Loucy (cell line): ENCODE data around the gene OR2W3.

Experiments used
- H2AFZ ChIP-seq: fragments of 200-600 bp; sonication (generic); 2 replicates; pipeline ENCODE4 v1.6.0; 2016; ENCODE audit warnings: antibody characterized with exemption, mild to moderate bottlenecking, low read length, moderate library complexity
- H3F3A ChIP-seq: fragments of 200-600 bp; 2 replicates; pipeline ENCODE4 v1.6.0; 2016; ENCODE audit warnings: antibody characterized with exemption, low read depth, mild to moderate bottlenecking
- H3K27me3 ChIP-seq: fragments of 200-600 bp; sonication (generic); 2 replicates; pipeline ENCODE4 v1.6.1; 2014; ENCODE audit warnings: low read length, mild to moderate bottlenecking; ENCODE audit not compliant: insufficient read depth, poor library complexity, severe bottlenecking
- H3K36me3 ChIP-seq: fragments of 200-600 bp; sonication (generic); 2 replicates; pipeline ENCODE4 v1.6.1; 2016; ENCODE audit warnings: low read length; ENCODE audit not compliant: insufficient read depth
- H3K4me1 ChIP-seq: fragments of 200-600 bp; sonication (generic); 2 replicates; pipeline ENCODE4 v1.5.1; 2014; ENCODE audit warnings: low read length, mild to moderate bottlenecking; ENCODE audit not compliant: insufficient read depth, poor library complexity, severe bottlenecking
- H3K4me2 ChIP-seq: fragments of 200-600 bp; sonication (generic); 2 replicates; pipeline ENCODE4 v1.6.0; 2014; ENCODE audit warnings: antibody characterized with exemption, low read length, low read depth, mild to moderate bottlenecking; ENCODE audit not compliant: poor library complexity, severe bottlenecking
- H3K4me3 ChIP-seq: fragments of 200-600 bp; sonication (generic); 2 replicates; pipeline ENCODE4 v1.5.1; 2014; ENCODE audit warnings: low read length, mild to moderate bottlenecking, mixed read lengths; ENCODE audit not compliant: poor library complexity, severe bottlenecking
- H3K79me2 ChIP-seq: fragments of 200-600 bp; sonication (generic); 2 replicates; pipeline ENCODE4 v1.6.1; 2014; ENCODE audit warnings: low read length; ENCODE audit not compliant: insufficient read depth
- H3K9ac ChIP-seq: fragments of 200-600 bp; sonication (generic); 2 replicates; pipeline ENCODE4 v1.6.0; 2014; ENCODE audit warnings: mild to moderate bottlenecking, low read depth, low read length, moderate library complexity; ENCODE audit not compliant: poor library complexity, severe bottlenecking
- H3K9me2 ChIP-seq: fragments of 200-600 bp; sonication (generic); replicated peaks from 2 replicates; pipeline ENCODE4 v1.6.1; 2016; ENCODE audit warnings: low read depth, low read length, mixed read lengths
- H3K9me3 ChIP-seq: fragments of 200-600 bp; sonication (generic); 2 replicates; pipeline ENCODE4 v1.6.1; 2014; ENCODE audit warnings: mild to moderate bottlenecking, antibody characterized with exemption, low read length, low read depth; ENCODE audit not compliant: insufficient read depth
- H4K20me1 ChIP-seq: fragments of 200-600 bp; sonication (generic); 2 replicates; pipeline ENCODE4 v1.6.0; 2014; ENCODE audit warnings: antibody characterized with exemption, low read length, mild to moderate bottlenecking; ENCODE audit not compliant: insufficient read depth, poor library complexity, severe bottlenecking
- EZH2phosphoT487 ChIP-seq: fragments of 200-600 bp; IDR thresholded peaks from 2 replicates; pipeline ENCODE4 v1.6.1; 2018; ENCODE audit warnings: antibody characterized with exemption, mild to moderate bottlenecking, moderate library complexity, borderline replicate concordance
- TF ChIP-seq, protein P1 (sequence below): fragments of 200-600 bp; sonication (generic); conservative IDR thresholded peaks from 2 replicates; pipeline ENCODE4 v1.5.1; 2014; ENCODE audit warnings: mild to moderate bottlenecking, antibody characterized with exemption, low read length

Gene OR2W3

GRCh38 chr1:247904122-247904521 is 8.7 kb downstream of the OR2W3 start:
- H3K79me2 ChIP-seq = no peaks in the 10 kb centered on the region
- H3K9me3 ChIP-seq = no peaks in the 10 kb centered on the region
- H4K20me1 ChIP-seq = no peaks in the 10 kb centered on the region
- H2AFZ ChIP-seq = no peak overlapping the region
- H3K9ac ChIP-seq = no peak overlapping the region
- H3K27me3 ChIP-seq = no peaks in the 10 kb centered on the region
- no peak overlapping the region for H3K4me3 ChIP-seq
- TF ChIP-seq, protein P1, sequence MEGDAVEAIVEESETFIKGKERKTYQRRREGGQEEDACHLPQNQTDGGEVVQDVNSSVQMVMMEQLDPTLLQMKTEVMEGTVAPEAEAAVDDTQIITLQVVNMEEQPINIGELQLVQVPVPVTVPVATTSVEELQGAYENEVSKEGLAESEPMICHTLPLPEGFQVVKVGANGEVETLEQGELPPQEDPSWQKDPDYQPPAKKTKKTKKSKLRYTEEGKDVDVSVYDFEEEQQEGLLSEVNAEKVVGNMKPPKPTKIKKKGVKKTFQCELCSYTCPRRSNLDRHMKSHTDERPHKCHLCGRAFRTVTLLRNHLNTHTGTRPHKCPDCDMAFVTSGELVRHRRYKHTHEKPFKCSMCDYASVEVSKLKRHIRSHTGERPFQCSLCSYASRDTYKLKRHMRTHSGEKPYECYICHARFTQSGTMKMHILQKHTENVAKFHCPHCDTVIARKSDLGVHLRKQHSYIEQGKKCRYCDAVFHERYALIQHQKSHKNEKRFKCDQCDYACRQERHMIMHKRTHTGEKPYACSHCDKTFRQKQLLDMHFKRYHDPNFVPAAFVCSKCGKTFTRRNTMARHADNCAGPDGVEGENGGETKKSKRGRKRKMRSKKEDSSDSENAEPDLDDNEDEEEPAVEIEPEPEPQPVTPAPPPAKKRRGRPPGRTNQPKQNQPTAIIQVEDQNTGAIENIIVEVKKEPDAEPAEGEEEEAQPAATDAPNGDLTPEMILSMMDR = no peak
- no peak for TF ChIP-seq EZH2phosphoT487
- no peaks in the 10 kb centered on the region for H3K9me2 ChIP-seq
- H3K4me2 ChIP-seq = no peak overlapping the region
- no peaks in the 10 kb centered on the region for H3K36me3 ChIP-seq
- H3F3A ChIP-seq = no peaks in the 10 kb centered on the region
- peaks cover 3% of the 10 kb centered on the region for H3K4me1 ChIP-seq

- Histone ChIP-seq H3K9ac (no peak overlapping the region), H3K27me3 (no peaks in the 10 kb centered on the region), H3K9me2 (no peaks in the 10 kb centered on the region), H3K79me2 (no peaks in the 10 kb centered on the region), H3K4me1 (peaks cover 3% of the 10 kb centered on the region), H4K20me1 (no peaks in the 10 kb centered on the region), H3K4me2 (no peak overlapping the region), H3F3A (no peaks in the 10 kb centered on the region), H2AFZ (no peak overlapping the region), H3K9me3 (no peaks in the 10 kb centered on the region), H3K4me3 (no peak overlapping the region), H3K36me3 (no peaks in the 10 kb centered on the region)
- TF ChIP-seq, protein P1 = no peak
- no peak for TF ChIP-seq EZH2phosphoT487
Observed at GRCh38 chr1:247905181-247905580, 9.8 kb downstream of the OR2W3 start.

- TF ChIP-seq, protein P1 = no peak
- Histone ChIP-seq H3F3A (no peaks in the 10 kb centered on the region), H3K9me3 (no peaks in the 10 kb centered on the region), H2AFZ (peak overlapping the region; percentile 50; the same call in 1 of the 2 replicates), H4K20me1 (no peaks in the 10 kb centered on the region), H3K4me2 (peak overlapping the region; percentile 54), H3K4me3 (peak overlapping the region; percentile 57), H3K9me2 (no peaks in the 10 kb centered on the region), H3K4me1 (peaks cover 3% of the 10 kb centered on the region), H3K79me2 (no peaks in the 10 kb centered on the region), H3K36me3 (no peaks in the 10 kb centered on the region), H3K9ac (no peak overlapping the region), H3K27me3 (no peaks in the 10 kb centered on the region)
Observed at GRCh38 chr1:247905910-247906503, 10.6 kb downstream of the OR2W3 start.
